Measurements from ENCODE around the gene PLEKHH1.

PLEKHH1 gene

GRCh38 chr14:67571991-67572323 is 38.9 kb downstream of the PLEKHH1 start:
- no peak for TF ChIP-seq CTCF (conservative IDR thresholded peaks at IDR 0.05)
- no peak for TF ChIP-seq ZFX (IDR thresholded peaks at IDR 0.05)
- H3K27ac ChIP-seq, result no peak overlapping the region

GRCh38 chr14:67572608-67573007 is 39.5 kb downstream of the PLEKHH1 start:
- no peak overlapping the region for H3K27ac ChIP-seq
- no peak for TF ChIP-seq ZFX (IDR thresholded peaks at IDR 0.05)
- no peak for TF ChIP-seq CTCF (conservative IDR thresholded peaks at IDR 0.05)

GRCh38 chr14:67573228-67574010 is 40.3 kb downstream of the PLEKHH1 start:
- TF ChIP-seq CTCF (conservative IDR thresholded peaks at IDR 0.05), result no peak
- H3K27ac ChIP-seq, result no peak overlapping the region

- TF ChIP-seq ZFX (IDR thresholded peaks at IDR 0.05) (no peak), CTCF (conservative IDR thresholded peaks at IDR 0.05) (no peak)
- H3K27ac ChIP-seq, result no peak overlapping the region
Observed at GRCh38 chr14:67574156-67574555, 41.1 kb downstream of the PLEKHH1 start.

GRCh38 chr14:67574806-67575205 is 41.7 kb downstream of the PLEKHH1 start:
- H3K27ac ChIP-seq, result no peak overlapping the region
- TF ChIP-seq CTCF (conservative IDR thresholded peaks at IDR 0.05) (no peak), ZFX (IDR thresholded peaks at IDR 0.05) (no peak)

GRCh38 chr14:67575684-67576083 is 42.6 kb downstream of the PLEKHH1 start:
- H3K27ac ChIP-seq, result no peak overlapping the region
- TF ChIP-seq ZFX (IDR thresholded peaks at IDR 0.05), result no peak
- no peak for TF ChIP-seq CTCF (conservative IDR thresholded peaks at IDR 0.05)

GRCh38 chr14:67576216-67576955 is 43.3 kb downstream of the PLEKHH1 start:
- TF ChIP-seq ZFX (IDR thresholded peaks at IDR 0.05) (no peak), CTCF (conservative IDR thresholded peaks at IDR 0.05) (no peak)
- no peak overlapping the region for H3K27ac ChIP-seq
